Activated T-helper 1 cell treated with Interleukin-2 at 50 U/mL for 16 hours (primary cell): ENCODE measurements around the gene NXN.
"Not testable (repeated sequence)": the region's sequence is repeated elsewhere in the genome, so short reads cannot be mapped to it uniquely, and the experiment has no call there.

ENCODE experiments used
- DNase-seq: peaks from one replicate; pipeline ENCODE4 v3.0.0-alpha.2; 2020; ENCODE audit warnings: low read depth

NXN gene

DNA sequence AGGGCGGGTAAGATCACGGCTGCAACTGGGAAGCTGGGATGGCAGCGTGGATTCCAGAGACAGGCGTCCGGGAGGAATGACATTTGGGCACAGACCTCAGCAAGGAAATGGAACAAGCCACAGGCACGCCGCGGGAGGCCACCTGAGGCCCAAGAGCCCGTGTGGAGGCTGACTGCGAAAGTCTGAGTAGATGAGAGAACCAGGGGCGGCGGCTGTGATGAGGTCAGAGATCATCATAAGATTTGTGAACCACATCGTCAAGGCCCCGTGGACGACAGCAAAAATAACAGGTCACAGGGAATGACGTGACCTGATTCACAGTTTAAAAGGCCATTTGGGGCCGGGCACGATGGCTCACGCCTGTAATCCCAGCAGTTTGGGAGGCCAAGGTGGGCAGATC is 149.2 kb downstream of the NXN start:
- DNase-seq, result no peak

DNA sequence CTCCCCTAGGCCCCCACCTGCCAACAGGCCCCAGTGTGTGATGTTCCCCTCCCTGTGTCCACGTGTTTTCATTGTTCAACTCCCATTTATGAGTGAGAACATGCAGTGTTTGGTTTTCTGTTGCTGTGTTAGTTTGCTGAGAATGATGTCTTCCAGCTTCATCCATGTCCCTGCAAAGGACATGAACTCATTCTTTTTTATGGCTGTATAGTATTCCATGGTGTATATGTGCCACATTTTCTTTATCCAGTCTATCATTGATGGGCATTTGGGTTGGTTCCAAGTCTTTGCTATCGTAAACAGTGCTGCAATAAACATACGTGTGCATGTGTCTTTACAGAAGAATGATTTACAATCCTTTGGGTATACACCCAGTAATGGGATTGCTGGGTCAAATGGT is 150.0 kb downstream of the NXN start:
- DNase-seq, result not testable (repeated sequence)

DNA sequence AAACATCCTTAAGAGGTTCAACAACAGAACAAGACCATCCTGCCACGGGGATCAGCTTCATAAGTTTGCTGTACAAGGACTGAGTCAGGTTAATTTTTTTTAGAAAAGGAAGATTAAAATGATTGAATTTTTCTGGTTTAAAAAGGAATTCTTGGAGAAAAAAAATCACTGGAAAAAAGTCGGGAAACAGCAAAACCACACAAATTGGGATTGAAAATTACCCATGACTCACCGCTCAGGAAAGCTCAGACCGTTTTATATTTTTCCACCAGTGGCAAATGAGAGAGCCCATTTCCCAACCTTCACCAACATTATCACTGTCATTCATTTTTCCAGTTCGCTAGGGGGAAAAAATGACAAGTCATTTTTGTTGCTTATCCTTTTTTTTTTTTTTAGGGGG is 150.8 kb downstream of the NXN start:
- no peak for DNase-seq

DNA sequence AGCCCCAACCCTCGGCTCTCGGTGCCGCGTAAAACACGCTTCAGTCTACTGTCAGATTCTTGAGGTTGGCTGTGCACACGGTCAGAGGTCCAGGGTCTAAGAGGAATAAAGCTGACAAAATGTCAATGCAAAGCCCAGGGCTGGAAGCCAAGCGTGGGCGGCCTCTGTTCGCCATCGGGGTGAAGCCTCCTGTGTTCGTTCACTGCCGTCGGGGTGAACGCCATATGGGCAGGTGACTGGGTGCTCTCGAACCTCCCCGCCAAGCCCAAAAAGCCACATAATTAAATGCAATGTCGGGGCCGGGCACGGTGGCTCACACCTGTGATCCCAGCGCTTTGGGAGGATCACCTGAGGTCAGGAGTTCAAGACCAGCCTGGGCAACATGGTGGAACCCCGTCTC is 152.8 kb downstream of the NXN start:
- no peak for DNase-seq

DNA sequence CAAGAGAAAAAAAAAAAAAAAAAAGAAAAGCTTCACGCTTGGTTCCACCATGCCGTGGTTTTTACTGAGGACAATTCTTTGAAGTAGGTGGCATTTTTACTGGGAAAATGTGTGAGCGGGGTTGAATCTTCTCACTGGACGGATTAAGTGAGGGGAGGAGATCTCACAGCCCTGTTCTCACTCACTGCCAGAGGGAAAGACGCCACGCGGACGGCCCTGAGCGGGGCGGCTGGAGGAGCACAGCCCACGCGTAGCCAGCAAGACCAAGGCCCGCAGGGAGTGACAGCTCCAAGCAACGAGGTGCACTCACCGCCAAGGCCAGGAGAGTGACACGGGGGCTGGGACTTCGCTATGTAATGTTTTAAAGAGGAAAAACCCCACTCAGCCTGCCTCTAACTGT is 154.4 kb downstream of the NXN start:
- no peak for DNase-seq

DNA sequence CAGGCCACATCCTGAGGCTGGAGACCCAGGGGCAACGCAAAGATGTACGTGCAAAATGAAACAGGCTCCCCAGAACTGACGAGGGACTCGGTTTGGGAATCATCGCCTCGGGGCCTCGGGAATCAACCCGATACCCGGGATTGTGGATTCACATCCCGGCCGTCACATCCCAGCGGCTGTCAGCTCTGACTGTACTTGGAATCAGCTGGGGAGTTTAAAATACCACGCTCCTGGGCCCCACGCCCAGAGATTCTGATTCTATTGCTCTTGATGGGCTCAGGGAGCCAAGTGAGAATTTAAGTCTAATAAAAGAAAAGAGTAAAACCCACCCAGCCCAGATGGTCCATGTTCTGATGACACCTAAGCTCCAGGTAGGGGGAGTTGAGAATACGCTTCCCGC is 155.2 kb downstream of the NXN start:
- DNase-seq, result no peak

DNA sequence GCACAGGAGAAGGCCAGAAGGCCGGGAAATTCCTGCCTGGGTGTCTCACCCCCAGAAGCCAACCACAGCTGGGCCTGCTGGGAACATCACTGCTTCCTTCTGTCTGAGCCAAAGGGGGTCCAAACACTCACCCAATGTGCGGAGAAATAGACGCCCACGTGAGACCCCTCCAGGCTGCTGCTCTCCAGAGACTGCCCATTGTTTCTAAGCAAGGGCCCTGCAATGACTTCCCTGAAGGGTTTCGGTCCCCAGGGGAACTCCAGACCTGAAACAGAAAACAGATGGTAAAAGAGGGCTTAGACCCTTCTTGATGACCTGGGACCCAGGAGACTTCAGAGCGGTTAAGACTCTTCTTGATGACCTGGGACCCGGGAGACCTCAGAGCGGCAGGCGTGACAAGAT is 156.1 kb downstream of the NXN start:
- no peak for DNase-seq

DNA sequence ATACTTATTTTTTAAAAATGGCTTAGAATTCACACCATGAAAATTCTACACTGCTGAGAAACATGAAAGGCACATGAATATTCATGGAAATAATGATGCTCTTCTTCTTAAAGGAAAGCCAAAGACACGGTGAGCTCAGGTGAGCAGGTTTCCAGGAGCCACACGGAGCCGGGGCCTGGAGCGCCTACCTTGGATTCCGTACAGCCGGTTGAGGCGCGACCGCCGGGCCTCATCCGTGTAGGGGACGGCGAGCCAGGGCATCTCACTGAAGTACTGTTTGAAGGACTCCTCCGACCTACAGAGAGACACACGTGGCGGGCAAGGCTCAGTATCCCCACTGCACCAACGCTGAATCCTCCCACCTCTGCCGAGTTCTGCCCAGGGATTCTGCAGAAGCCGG is 160.3 kb downstream of the NXN start:
- no peak for DNase-seq

DNA sequence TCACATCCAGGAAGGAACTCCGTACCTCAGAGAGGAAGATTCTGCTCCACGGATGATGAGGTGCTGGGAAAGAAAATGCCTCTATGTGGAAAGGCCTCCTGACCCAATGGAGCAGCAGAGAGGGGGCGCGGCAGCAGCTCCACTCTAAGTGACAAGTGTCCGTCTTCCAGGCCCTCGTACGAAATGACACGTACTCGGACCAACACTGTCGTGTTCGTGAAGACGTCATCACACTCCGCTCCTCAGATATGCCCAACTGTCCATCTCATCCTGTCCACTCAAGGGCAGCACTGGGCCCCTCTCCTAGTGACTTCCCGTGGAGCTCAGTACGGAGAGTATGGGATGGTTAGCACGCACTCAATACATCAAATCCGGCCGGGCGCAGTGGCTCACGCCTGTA is 165.2 kb downstream of the NXN start:
- DNase-seq, result no peak

DNA sequence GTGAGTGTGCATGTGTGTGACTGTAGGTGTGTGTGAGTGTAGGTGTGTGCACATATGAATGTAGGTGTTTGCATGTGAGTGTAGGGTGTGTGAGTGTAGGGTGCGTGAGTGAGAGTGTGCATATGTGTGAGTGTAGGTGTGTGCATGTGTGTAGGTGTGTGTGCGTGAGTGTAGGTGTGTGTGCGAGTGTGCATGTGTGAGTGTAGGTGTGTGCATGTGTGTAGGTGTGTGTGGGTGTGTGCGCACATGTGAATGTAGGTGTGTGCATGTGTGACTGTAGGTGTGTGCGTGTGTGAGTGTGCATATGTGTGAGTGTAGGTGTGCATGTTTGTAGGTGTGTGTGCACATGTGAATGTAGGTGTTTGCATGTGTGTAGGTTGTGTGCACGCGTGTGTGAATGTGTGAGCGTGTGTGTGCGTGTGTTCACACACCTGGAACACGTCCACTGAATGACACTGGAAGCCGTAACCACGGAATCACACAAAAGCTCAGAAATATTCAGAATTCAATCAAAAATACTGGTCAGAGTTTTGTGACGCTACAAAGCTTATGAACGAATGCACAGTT is 166.9 kb downstream of the NXN start:
- no peak for DNase-seq

DNA sequence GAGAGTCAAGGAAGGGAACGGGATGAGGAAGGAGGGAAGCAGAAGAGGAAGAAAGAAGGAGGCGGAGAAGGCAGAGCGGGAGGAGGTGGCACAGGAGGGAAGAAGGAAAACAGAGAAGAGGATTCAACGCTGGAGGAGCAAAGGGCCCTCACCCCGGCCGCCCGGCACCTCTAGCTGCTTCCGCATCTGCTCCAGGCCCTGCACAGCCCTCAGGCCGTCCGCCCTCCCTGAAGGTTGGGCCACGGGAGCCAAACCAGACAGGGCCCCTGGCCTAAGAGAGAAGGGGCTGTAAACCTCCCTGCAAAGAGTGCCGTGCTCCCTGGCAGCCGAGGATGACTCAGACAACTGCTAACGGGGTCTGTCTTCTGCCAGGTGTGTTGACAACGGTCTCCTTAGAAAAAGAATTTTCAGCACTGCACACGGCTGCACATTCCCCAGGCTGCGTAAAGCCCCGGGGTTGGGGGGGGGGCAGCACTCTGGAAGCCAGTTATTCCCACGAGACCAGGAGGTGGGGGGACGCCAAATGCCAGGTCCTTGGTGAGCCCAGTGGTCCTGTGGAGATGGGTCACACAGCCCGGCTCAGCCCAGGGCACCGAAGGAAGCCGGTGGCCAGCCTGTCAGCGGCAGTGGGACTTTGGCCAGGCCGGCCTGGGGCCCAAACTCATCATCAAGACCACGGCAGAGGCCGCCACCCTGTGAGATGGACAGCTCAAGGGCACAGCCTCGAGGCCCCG is 168.4 kb downstream of the NXN start:
- no peak for DNase-seq

DNA sequence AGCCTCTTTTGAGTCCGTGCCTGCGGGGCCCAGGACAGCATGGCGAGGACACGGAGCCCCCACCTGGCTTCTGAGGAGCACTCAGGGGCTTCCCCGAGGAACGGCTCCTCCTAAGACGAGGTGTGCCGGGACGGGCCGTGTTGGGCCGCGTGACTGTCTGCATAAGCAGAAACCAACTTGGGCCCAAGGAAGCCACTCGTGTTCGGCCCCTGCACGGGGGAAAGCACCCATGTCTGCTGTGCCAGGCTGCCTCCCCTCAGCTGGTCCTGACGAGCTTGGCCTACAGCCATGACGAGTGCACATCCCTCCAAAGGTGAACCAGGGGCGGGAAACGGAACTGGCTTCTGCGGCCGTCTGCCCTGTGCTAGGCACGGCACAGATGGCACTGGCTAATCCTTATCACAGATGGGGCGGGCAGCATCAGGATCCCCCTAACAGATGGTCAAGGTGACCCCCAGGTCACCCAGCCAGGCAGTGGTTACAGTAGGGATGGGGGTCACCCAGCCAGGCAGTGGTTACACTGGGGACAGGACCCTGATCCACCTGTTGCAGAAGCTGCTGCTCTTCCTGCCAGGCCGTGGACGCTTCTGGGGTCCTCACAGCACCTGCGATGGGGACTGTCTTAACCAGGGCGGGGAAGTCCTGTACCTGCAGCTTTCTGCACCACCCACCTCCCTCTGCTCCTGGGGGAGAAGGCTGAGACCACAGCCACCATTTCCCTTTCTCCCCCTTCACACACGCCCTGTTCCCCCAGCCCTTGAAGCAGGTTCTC is 171.9 kb downstream of the NXN start:
- no peak for DNase-seq

DNA sequence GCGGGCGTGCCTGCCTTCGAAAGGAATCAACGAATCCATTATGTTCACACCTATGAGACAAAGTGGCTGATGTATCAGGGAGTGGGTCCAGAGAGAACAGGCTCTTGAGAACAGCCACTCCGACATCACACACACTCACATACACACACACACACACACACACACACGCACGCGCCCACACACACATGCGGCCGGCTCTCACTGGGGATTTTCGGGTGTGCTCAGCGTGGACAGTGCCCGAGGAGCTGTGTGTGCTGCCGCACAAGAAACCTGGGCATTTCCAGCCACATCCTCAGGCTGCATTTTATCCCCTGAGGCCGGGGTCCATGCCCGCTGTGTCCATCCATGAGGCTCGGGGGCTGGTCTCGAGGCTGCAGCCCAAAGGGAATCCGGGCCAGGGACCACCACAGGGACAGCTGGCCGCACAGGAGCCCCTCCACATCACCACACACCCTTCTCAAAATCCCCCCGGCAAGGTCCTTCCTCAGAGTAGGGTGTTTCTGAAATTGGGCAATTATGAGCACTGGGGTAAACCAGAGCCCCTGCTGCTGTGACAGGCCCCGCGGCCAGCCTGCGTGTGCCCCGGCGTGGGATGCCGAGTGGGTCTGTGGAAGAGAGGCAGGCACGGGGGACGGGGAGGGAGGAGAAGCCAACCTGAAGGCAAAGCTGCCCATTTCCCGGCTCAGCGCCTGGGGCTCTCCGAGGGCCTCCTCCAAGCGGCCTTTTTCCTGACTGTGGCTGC is 172.6 kb downstream of the NXN start:
- DNase-seq, result no peak

DNA sequence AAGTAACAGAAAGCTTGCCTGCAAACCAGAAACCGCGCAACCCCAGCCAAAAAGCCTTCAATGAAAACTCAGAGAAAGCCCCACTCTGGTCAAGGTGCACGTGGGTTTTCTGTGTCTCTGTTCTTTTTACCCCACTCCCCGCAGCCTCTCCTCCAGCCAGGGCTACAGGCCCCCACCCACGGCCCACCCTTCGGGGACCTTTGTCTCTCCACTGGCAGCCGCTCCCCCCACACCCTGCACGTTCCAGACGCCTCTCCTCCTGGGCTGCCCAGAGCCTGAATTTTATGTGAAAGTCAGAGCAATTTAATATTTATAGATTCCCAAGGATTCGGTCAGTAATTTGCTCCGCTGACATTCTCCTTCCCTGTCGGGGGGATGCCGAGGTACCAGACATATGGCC is 173.2 kb downstream of the NXN start:
- no peak for DNase-seq

DNA sequence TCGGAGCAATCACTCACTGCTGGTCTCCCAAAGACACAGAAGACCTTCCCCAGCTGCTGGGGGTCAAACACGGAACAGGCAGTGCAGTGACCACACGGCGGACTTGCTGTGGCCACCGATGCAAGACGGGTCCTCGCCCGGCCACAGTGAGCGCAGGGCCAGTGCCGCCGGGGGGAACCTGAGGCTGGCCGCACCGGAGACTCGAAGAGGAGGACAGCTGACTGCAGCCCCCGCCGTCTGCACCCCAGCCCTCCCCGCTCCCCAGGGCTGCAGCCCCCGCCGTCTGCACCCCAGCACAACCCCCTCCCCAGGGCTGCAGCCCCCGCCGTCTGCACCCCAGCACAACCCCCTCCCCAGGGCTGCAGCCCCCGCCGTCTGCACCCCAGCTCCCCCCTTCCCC is 173.7 kb downstream of the NXN start:
- not testable (repeated sequence) for DNase-seq

DNA sequence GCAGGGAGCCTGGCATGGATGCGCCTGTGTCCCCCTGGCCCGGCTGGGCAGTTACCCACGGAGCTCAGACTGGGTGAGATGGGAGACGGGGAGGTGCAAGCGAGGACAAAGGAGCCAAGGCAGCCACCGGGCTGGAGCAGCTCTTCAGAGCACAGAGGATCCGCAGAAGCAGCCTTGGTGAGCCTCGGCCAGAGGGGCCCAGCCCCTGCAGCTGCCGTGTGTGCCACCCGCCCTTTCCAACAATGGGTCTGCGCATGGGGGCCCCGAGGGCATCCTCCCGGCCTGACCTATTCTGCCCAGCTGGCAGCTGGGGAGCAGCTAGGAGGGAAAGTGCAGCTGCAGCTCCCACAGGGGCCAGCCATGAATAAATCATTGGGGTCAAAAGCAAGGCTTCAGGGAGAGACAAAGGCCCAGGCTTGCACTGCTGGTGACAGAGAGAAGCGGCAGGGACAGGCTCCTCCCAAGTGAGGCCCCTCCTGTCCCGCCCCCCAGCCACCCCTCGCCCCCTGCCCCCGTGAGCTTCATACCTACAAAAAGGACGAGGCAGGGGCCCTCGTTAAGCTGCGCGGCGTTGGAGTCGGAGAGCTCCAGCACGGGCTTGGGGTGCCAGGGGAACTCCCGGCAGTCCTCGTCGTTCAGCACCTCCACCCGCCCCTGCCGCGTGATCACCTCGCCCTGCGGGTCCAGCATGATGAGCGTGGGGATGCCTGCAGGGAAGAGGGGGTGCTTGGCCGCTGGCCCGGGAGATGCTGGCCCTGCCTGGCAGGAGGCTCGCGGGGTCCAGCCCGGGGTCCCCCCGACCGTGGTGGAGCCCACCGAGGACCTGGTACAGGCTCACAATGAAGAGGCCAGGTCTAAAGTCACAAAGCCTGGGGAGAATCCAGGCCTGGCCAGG is 174.8 kb downstream of the NXN start:
- DNase-seq, result no peak

DNA sequence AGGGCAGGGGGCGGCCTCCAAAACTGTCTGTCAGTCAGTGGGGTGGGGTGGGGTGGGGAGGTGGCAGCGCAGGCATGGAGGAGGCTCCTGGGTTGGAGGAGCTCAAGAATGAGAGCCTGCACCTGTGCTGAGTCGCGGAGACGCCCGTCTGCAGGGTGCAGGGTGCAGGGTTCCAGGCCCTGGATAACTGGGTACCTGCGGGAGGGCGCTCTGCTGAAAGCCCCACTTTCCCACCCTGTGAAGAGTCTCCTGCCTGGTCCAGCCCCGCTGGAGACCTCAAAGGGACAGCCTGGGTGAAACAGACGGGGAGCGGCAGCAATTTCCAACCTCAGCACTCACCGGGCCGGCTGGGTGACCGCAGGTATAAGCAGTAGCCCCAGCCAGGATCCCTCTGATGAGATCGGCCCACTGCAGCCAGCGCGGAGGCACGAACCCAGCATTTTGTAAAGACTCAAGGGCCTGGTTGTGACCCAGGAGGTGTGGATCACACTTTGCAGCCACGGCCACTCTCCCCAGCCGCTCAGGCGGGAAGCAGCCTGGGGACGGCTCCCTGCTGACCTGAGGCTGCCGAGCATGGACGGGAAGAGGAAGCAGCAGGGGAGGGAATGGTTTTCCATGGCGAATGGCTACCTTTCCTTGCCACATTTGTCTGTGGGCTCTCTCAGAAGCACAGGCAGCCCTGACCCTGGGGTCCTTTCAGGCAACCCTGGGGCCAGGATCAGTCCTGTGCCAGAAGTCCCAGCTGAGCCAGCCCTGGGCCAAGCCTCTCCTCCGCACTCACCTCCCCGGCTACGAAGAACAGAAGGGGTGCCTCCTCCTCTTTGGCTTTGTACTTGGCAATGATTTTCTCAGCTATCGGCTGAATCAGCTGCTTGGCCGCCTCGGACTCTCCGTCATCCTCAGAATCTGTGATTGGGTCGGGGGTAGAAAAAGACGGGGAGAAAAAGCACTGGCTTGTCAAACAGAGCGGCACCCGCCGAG is 176.4 kb downstream of the NXN start:
- DNase-seq, result no peak

DNA sequence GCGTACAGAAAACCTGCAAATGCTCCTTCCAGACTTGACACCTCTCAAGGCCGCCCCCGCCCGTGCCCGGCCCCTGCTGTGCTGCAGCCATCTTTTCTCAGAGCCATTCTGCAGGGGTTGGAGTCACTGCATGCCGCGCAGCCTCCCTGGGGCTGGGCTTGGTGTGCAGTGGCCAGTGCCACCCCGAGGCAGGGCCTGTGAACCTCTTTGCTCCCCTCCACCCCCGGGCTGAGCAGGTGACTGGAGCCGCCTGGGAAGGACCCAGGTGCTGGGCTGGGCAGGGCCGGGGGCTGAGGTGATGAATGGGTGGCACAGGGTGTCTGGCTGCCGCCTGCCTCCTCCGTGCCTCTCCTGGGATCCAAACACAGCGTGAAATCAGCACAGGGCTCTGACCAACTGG is 177.1 kb downstream of the NXN start:
- DNase-seq, result no peak

DNA sequence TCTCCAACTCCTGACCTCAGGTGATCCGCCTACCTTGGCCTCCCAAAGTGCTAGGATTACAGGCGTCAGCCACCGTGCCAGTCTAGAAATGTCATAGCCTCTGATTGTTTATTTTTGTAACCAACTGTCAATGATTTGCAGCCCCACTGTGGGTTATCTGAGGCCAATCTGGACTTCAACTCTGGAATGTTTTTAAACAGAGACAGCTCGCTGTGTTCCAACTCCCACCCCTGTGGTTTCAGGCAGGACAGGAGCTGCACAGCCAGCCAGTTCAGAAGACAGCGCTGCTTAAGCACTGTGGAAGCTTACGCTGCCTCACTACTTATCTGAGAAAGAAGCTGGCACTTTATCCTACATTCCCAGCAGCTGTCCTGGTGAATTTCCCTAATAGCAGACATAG is 177.9 kb downstream of the NXN start:
- DNase-seq, result no peak

DNA sequence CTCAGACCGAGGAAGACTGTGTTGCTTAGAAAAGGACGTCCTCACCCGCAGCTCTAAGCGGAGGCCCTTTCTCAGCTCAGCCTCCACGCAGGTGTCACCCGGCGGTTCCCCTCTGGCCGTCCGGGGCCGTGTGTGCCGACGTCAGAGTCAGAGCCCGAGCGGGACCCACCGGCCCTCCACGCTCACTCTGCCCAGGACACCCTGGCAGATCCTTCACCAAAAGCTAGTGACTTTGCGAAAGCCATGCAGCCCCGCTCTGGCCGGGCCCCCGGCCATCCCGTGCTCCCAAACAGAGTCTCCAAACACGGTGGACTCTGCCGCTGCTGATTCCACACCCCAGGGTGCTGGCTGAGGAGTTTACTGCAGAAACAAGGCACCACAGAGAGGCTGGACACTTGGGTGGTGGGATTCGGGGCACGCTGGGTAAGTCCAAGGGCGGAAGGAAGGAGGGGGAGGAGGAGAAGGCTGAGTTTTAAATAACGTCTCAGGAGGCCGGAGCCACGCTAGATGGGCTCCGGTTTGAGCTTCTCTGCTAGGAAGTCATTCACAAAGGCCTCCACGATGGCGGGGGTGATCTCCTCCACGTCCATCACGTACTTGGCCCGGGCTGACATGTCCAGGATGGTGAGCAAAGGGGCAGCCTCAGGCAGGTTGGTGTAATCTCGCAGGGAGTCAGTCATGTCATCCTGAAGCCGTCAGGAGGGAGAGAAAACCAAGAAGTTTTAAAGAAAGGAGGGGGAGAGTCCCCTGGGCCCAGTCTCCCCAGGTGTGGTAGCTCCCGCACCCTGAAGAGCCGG is 178.9 kb downstream of the NXN start:
- no peak for DNase-seq
